ENCODE results near the gene B3GLCT.

B3GLCT gene

DNA sequence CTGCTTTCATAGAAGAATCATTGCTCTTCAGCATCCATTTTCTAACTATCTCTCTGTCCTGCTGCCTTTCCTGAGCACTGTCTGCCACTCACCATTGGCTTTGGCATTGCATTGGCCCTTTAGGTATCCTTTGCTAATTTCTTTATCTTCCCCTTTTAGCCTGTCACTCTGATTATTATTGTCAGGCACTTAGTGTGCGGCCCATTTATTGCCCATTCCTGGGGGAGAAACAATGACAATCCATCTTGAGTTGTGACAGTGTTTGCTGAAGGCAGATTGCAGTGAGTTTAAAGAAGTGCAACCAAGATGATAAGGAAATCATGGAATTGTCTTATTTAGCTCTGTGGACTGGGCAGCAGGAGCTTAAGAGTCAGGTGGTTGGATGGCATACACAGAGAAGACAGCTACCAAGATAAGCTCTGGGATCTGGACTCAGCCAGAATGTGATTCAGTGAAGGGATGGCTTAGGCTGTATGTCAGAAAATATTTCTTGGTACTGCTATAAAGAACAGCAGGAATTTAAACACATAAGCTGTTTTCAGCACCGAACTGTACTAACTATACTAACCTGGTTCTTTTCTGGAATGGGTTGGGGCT lies 25.3 kb downstream of the B3GLCT start:
- DNase-seq: peak; percentile 67

DNA sequence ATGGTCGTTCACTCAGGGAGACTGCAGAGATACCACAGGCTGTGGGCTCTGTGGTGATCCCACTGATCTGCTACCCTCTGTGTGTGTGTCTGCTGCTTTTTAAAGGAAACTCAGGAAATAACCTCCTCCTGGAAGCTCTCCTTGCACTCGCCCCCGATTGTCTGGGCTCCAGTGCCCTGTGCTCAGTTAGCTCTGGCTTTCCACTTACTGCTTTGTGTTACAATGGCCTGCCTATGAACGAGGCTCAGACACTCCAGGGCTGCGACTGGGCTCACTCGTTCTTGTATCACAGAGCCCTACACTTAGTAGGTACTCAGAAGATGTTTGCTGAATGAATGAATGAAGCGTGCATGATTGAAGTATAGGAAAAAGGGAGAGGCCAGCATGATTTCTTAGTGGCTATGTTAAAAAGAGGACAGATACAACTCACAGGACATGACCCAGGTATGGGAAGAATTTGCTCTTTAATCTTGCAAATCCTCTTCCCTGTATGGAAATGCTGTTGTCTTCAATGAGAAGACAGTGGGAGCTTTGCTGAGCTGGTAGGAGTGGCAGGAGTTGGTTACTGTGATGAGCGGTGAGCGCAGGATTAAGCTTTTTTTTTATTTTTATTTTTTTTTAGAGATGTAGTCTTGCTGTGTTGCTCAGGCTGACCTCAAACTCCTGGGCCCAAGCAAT lies 26.4 kb downstream of the B3GLCT start:
- DNase-seq: no peak

GRCh38 chr13:31227063-31227462 lies 27.3 kb downstream of the B3GLCT start:
- no peak for DNase-seq

DNA sequence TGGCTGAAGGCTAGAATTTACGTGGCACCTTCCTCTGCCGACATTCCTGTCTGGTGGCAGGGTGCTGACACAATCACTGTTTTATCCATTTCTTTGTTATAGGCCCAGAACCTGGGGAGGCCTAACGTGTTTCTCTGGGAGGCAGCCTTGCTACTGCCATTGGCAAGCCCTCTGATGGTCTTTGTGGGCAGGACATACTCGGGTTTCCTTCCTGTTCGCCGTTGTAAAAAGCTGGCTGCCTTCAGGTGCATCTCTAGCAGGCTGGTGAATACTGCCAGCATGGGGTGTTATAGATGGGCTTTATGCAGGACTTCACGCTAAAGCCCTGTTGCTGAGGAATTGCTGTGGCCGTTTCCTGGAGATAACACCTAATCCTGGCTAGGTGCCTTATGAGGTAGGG lies 28.1 kb downstream of the B3GLCT start:
- no peak for DNase-seq

GRCh38 chr13:31234729-31235128 lies 35.0 kb downstream of the B3GLCT start:
- DNase-seq: no peak

DNA sequence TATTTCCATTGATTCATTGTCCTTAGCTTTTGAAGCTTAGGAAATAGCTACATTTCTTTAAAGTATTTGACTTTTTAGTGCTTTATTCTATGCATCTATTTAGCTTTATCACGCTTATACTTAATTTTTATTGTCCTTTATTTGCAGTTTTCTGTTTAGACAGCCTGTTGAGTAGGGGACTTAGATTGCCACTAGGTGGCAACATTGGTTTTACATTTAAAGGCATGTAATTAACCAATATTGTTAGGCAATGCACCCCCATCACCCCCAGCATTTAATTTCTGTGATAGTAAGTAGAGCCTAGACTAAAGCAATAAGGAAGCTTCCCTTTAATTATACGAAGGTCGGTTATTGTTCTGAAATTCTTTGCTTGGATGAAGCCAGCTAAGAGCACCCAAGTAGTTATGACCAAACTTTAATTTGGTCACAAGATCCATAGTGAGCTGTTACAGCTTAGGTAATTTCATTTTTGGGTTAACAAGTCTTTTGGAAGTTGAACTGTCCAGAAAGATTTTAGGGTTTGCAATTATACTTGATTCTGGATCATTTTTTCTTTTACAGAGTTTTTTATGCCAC lies 36.5 kb downstream of the B3GLCT start:
- DNase-seq: peak; percentile 53

DNA sequence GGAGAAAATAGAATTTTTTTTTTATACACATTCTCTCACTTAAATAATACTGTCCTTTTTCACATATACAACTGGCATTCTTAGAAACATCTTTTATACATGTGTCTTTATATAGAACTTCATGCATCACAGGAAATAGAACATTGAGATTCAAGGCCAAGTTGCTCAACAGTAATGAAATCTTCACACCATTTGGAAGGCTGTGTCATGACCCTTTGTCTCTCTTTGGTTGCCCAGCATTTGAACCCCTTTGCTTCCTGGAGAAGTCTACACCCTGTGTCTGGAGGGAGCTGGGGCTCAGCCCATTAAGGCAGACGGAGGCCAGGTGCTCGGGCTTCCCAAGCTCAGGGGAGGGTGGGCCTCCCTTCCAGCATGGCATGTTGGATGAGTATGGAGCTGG lies 41.1 kb downstream of the B3GLCT start:
- no peak for DNase-seq

GRCh38 chr13:31242367-31242766 lies 42.6 kb downstream of the B3GLCT start:
- no peak for DNase-seq

GRCh38 chr13:31242916-31243315 lies 43.1 kb downstream of the B3GLCT start:
- DNase-seq: no peak

DNA sequence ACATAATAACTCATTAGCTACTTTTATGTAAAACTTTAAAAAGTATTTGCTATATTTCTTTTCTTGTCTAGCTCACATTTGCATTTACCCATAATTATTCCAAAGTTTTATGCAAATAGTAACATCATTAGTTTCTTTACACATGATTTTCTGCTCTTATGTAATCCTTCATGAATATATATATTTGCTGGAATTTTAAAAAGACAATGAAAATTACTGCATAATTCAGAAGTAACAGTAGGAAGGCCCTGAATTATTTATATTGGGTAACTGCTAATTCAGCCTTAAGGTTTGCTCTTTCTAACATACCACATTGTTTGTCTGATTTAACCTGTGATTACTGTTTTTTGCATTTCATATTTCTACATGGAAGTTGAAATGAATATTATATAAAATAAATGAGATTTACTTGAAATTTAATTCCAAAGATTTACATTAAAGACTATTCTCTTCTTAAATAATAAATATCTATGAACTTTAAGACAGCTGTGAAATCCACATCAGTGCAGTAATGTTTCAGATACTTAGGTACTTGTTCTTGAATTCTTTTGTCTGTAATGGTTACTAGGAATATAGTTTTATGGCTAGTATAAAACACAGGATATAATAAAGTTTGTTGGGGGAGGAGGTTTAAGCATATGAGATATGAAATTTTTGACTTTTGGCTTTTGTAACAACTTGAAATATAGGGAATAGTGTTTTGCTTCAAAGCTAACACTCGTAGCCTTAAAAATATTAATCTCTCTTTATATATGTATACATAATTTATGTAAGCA lies 46.0 kb downstream of the B3GLCT start:
- no peak for DNase-seq

DNA sequence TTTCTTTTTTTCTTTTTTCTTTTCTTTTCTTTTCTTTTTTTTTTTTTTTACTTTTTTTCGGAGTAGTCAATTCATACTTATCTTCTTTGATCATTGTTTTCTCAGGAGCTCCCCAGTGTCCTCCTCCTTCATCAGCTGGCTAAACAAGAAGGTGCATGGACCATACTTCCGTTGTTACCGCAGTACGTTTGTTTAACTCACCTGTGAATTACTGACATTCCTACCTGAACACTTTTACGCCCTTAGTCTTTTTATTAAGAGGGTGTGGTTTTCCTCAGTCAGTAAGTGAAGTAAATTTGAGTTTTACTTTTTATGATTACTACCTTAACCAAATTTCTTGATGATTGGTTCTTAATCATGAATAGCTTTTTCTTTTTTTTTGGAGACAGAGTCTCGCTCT lies 47.1 kb downstream of the B3GLCT start:
- no peak for DNase-seq

GRCh38 chr13:31248361-31248760 lies 48.6 kb downstream of the B3GLCT start:
- DNase-seq: no peak

DNA sequence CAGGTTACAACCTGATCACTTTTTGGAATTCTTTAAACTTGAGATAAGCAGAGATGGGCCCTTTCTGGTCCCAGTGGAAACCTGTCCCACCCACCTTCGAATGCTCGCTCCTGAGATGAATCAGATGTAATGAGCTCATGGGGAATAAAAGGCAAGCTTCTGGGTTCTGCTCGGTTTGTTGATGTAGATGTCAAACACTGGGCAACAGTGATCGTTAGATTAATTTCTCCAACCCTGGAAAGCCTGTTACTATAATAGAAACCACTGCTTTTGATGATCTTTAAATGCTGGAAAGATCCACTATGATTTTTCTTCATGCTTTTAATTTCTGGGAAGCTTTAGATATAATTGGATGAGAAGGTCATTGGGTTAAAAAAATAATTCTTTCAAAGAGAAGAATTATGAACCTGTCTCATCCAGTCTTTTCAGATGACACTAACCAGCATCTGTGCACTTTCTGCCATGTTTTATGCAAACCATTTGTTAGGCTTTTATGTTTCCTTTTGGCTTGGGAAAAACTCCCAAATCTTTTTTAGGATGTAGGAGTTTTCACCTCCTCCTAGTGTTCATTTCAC lies 49.3 kb downstream of the B3GLCT start:
- DNase-seq: no peak

- DNase-seq: no peak
These were observed 50.7 kb downstream of the B3GLCT start for GRCh38 chr13:31250435-31250834.

- DNase-seq: no peak
These were observed 61.5 kb downstream of the B3GLCT start for GRCh38 chr13:31261241-31261640.

DNA sequence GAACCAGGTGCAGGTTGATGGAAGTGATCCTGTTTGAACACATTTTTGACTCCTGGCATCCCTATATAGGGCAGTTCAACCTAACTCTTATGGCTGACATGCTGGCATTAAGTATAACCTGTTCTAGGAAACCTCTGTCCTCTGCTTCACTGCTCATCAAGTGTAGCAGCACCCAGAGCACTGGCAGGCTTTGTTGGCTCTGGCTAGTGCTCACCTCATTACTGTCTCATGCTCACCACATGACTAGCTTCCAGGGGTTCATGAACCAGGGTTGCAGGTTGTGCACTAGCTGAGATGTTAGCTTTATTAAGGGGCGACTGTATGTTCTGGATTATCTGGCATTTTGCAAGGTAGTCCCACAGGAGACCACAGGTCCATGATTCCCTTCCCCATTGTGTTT lies 63.6 kb downstream of the B3GLCT start:
- no peak for DNase-seq

GRCh38 chr13:31264151-31264550 lies 64.4 kb downstream of the B3GLCT start:
- DNase-seq: no peak

GRCh38 chr13:31267126-31267784 lies 67.5 kb downstream of the B3GLCT start:
- peak; percentile 22 for DNase-seq

- no peak for DNase-seq
These were observed 74.6 kb downstream of the B3GLCT start for GRCh38 chr13:31274390-31274789.

GRCh38 chr13:31276421-31276820 lies 76.6 kb downstream of the B3GLCT start:
- DNase-seq: no peak

DNA sequence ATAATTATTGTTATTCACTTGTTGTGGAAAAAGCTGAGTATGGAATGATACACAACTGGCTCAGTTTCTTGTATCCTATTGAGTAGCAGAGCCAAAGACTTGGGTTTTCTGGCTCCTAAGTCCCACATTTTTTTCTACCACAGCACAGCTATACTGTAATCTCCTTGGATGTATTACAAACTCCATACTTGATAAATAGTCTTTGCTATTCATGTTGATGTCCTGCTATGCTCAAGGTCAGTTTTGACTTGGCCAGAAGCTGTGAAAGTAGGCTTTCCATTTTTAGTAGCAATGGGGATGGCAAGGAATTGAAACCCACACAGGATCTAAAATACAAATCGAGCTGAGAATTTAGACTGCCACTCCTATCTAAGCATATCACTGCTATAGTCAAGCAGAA lies 79.1 kb downstream of the B3GLCT start:
- DNase-seq: no peak

- DNase-seq: no peak
These were observed 83.1 kb downstream of the B3GLCT start for GRCh38 chr13:31282741-31283455.
